GM13976 (cell line): ENCODE measurements around the gene OASL.
A peak's percentile ranks its signal among the peaks of the same experiment; 100 is the strongest.

Experiments
- DNase-seq: peaks from one replicate; pipeline ENCODE4 v3.0.0; 2012; ENCODE audit warnings: low spot score
- CTCF ChIP-seq: IDR thresholded peaks from 2 replicates; pipeline ENCODE4 v1.5.1; 2012; ENCODE audit warnings: borderline replicate concordance, mild to moderate bottlenecking; ENCODE audit not compliant: insufficient read depth; ENCODE audit errors: extremely low read depth, missing control alignments, control extremely low read depth
- in situ Hi-C: fragments of 300-500 bp; cut with MboI; formaldehyde crosslinking; loops from one replicate; pipeline ENCODE4 v1.12.0; 2022; ENCODE audit warnings: low sequenced_read_pairs, mixed read lengths, inconsistent platforms; ENCODE audit not compliant: unreplicated experiment

Gene OASL

GRCh38 chr12:121038861-121039668 is at the start of gene OASL:
Gene OASL, minus strand, starts transcription at chr12:121039246. Its CDS starts 275 bp downstream, at chr12:121038971.
- in situ Hi-C loops = no loop called here
- DNase-seq = peak; percentile 54
- no peak for TF ChIP-seq CTCF

GRCh38 chr12:121088195-121088585 is 49.1 kb upstream of the OASL start:
- in situ Hi-C loops = no loop called here
- TF ChIP-seq CTCF = no peak
- DNase-seq = no peak

- no peak for TF ChIP-seq CTCF
- in situ Hi-C loops = no loop called here
- peak; percentile 53 for DNase-seq
These were observed 48.6 kb upstream of the OASL start for GRCh38 chr12:121087467-121088194.

- TF ChIP-seq CTCF = no peak
- in situ Hi-C loops = no loop called here
- DNase-seq = no peak
These were observed 47.8 kb upstream of the OASL start for GRCh38 chr12:121086781-121087295.

GRCh38 chr12:121085506-121086353 is 46.7 kb upstream of the OASL start:
- DNase-seq = no peak
- no peak for TF ChIP-seq CTCF
- in situ Hi-C loops = no loop called here

GRCh38 chr12:121085069-121085468 is 46.0 kb upstream of the OASL start:
- no peak for DNase-seq
- in situ Hi-C loops = no loop called here
- no peak for TF ChIP-seq CTCF
